Ureter (tissue), 1 donor: ENCODE data around the gene TBC1D7. TPM values are rescaled to one million over a fixed set of nuclear protein-coding genes. Genes with fewer than 3 reads are reported as not detected.

Source experiments
- DNase-seq: peaks from one replicate; pipeline ENCODE4 v3.0.0-alpha.2; 2020; ENCODE audit warnings: low spot score
- total RNA-seq: library from RNA; stranded (reverse); gene quantifications from one replicate; pipeline ENCODE4 v1.2.4, GENCODE V29; 2023
- donor health status: DM: yes; HTN: yes; CAD: no.

Gene TBC1D7
- total RNA-seq, 1 donor from 2014 or later, result 15.6 TPM

- DNase-seq, result no peak
These were observed 8.3 kb downstream of the TBC1D7 start for GRCh38 chr6:13319891-13320564.

- no peak for DNase-seq
These were observed 9.5 kb downstream of the TBC1D7 start for GRCh38 chr6:13318821-13319220.

- DNase-seq, result no peak
These were observed 12.4 kb downstream of the TBC1D7 start for GRCh38 chr6:13315896-13316295.

- no peak for DNase-seq
These were observed 13.5 kb downstream of the TBC1D7 start for GRCh38 chr6:13314806-13315205.

GRCh38 chr6:13311155-13311554 lies 17.2 kb downstream of the TBC1D7 start:
- no peak for DNase-seq

- no peak for DNase-seq
These were observed 20.0 kb downstream of the TBC1D7 start for GRCh38 chr6:13308332-13308731.

- no peak for DNase-seq
These were observed 20.8 kb downstream of the TBC1D7 start for GRCh38 chr6:13307508-13307995.

- DNase-seq, result no peak
These were observed 22.5 kb downstream of the TBC1D7 start for GRCh38 chr6:13305791-13306190.

GRCh38 chr6:13305288-13305687 lies 23.0 kb downstream of the TBC1D7 start:
- DNase-seq, result no peak

- DNase-seq, result no peak
These were observed 23.6 kb downstream of the TBC1D7 start for GRCh38 chr6:13304580-13305260.

GRCh38 chr6:13304101-13304500 lies 24.2 kb downstream of the TBC1D7 start:
- DNase-seq, result no peak

GRCh38 chr6:13303668-13304017 lies 24.7 kb downstream of the TBC1D7 start:
- DNase-seq, result peak; percentile 61

- DNase-seq, result peak; percentile 56
These were observed 25.3 kb downstream of the TBC1D7 start for GRCh38 chr6:13302751-13303667.

GRCh38 chr6:13302291-13302690 lies 26.0 kb downstream of the TBC1D7 start:
- no peak for DNase-seq

GRCh38 chr6:13300643-13301590 lies 27.4 kb downstream of the TBC1D7 start:
- DNase-seq, result no peak

- DNase-seq, result no peak
These were observed 28.4 kb downstream of the TBC1D7 start for GRCh38 chr6:13299918-13300317.

GRCh38 chr6:13299403-13299821 lies 28.9 kb downstream of the TBC1D7 start:
- no peak for DNase-seq

- no peak for DNase-seq
These were observed 29.9 kb downstream of the TBC1D7 start for GRCh38 chr6:13298446-13298845.

- DNase-seq, result no peak
These were observed 30.9 kb downstream of the TBC1D7 start for GRCh38 chr6:13297391-13297790.

GRCh38 chr6:13296536-13296997 lies 31.8 kb downstream of the TBC1D7 start:
- DNase-seq, result no peak

- DNase-seq, result no peak
These were observed 32.8 kb downstream of the TBC1D7 start for GRCh38 chr6:13295576-13295975.
